Muscle of leg (tissue), 11 donors: ENCODE results near the gene CERS6. TPM values are rescaled to one million over a fixed set of nuclear protein-coding genes. Genes with fewer than 3 reads are reported as not detected.
"Not testable (repeated sequence)": the region's sequence is repeated elsewhere in the genome, so short reads cannot be mapped to it uniquely, and the experiment has no call there.

Experiments
- DNase-seq: peaks from one replicate; pipeline ENCODE4 v3.0.0; 2013
- H3K27ac ChIP-seq: one replicate; pipeline ENCODE4 v1.5.1; 2013; ENCODE audit warnings: mild to moderate bottlenecking, low read length, control low read depth
- H3K27me3 ChIP-seq: one replicate; pipeline ENCODE4 v1.6.1; 2013; ENCODE audit warnings: low read length; ENCODE audit not compliant: control insufficient read depth, insufficient read depth
- H3K36me3 ChIP-seq: one replicate; pipeline ENCODE4 v1.6.1; 2013; ENCODE audit warnings: low read length; ENCODE audit not compliant: control insufficient read depth, insufficient read depth
- H3K4me1 ChIP-seq: one replicate; pipeline ENCODE4 v1.6.1; 2013; ENCODE audit warnings: low read length; ENCODE audit not compliant: control insufficient read depth, insufficient read depth
- H3K4me3 ChIP-seq: one replicate; pipeline ENCODE4 v1.5.1; 2013; ENCODE audit warnings: low read length, control low read depth
- H3K9me3 ChIP-seq: replicated peaks from 2 replicates; pipeline ENCODE4 v1.6.1; 2013; ENCODE audit warnings: low read depth, low read length; ENCODE audit not compliant: control insufficient read depth
- WGBS: methylation state at CpG from one replicate; pipeline ENCODE4 v1.1.5; 2013; ENCODE audit warnings: missing lambda C conversion rate; ENCODE audit not compliant: insufficient coverage; 5-methylcytosine and 5-hydroxymethylcytosine counted together
- polyA plus RNA-seq, 8 donors: library from polyadenylated mRNA; unstranded; fragments of 120-200 nt; gene quantifications; one replicate each; pipeline versions ENCODE4 v1.2.1 to v1.2.3, GENCODE V29; 2013; ENCODE audit warnings: inconsistent platforms in 1 of 8, low replicate concordance in 1 of 8; ENCODE audit not compliant: insufficient read length in 8 of 8, insufficient read depth in 1 of 8
- total RNA-seq: library from RNA; stranded (reverse); fragments of 120-200 nt; gene quantifications from one replicate; pipeline ENCODE4 v1.2.4, GENCODE V29; 2013

The CERS6 gene
- total and polyA plus RNA-seq, 9 donors = 21.2 to 54.4 (median 39.0) TPM

GRCh38 chr2:168494190-168494711 lies 38.2 kb downstream of the CERS6 start:
- Histone ChIP-seq H3K36me3 (peaks cover 7% of the 10 kb centered on the region), H3K27ac (no peak overlapping the region), H3K4me1 (peaks cover 2% of the 10 kb centered on the region), H3K9me3 (no peaks in the 10 kb centered on the region), H3K27me3 (no peaks in the 10 kb centered on the region), H3K4me3 (no peak overlapping the region)
- WGBS = 85% methylated on average over 3 of the region's 7 CpGs
- DNase-seq = no peak

GRCh38 chr2:168495524-168495923 lies 39.5 kb downstream of the CERS6 start:
- H3K4me3 ChIP-seq = no peak overlapping the region
- DNase-seq = no peak
- no peaks in the 10 kb centered on the region for H3K27me3 ChIP-seq
- no peaks in the 10 kb centered on the region for H3K4me1 ChIP-seq
- no CpG with 5 or more reads among the region's 1 CpG for WGBS
- no peak overlapping the region for H3K27ac ChIP-seq
- no peaks in the 10 kb centered on the region for H3K9me3 ChIP-seq
- H3K36me3 ChIP-seq = peaks cover 7% of the 10 kb centered on the region

GRCh38 chr2:168496906-168497305 lies 40.8 kb downstream of the CERS6 start:
- H3K4me1 ChIP-seq = no peaks in the 10 kb centered on the region
- WGBS = 67% methylated on average over 1 of the region's 2 CpGs

GRCh38 chr2:168499500-168499899 lies 43.4 kb downstream of the CERS6 start:
- no peaks in the 10 kb centered on the region for H3K4me1 ChIP-seq
- no peak overlapping the region for H3K27ac ChIP-seq
- peaks cover 4% of the 10 kb centered on the region for H3K36me3 ChIP-seq
- H3K9me3 ChIP-seq = no peaks in the 10 kb centered on the region
- no peak overlapping the region for H3K4me3 ChIP-seq
- no peak for DNase-seq
- 100% methylated on average over 1 of the region's 4 CpGs for WGBS
- no peaks in the 10 kb centered on the region for H3K27me3 ChIP-seq

More at GRCh38 chr2:168496906-168497305, 40.8 kb downstream of the CERS6 start:
- Histone ChIP-seq H3K27me3 (no peaks in the 10 kb centered on the region), H3K27ac (no peak overlapping the region), H3K4me3 (no peak overlapping the region), H3K9me3 (no peaks in the 10 kb centered on the region), H3K36me3 (peaks cover 7% of the 10 kb centered on the region)
- DNase-seq = no peak

GRCh38 chr2:168500516-168500915 lies 44.4 kb downstream of the CERS6 start:
- Histone ChIP-seq H3K27ac (no peak overlapping the region), H3K36me3 (peaks cover 1% of the 10 kb centered on the region), H3K27me3 (no peaks in the 10 kb centered on the region), H3K4me1 (no peaks in the 10 kb centered on the region), H3K4me3 (no peak overlapping the region), H3K9me3 (no peaks in the 10 kb centered on the region)
- DNase-seq = no peak

GRCh38 chr2:168501466-168502065 lies 45.5 kb downstream of the CERS6 start:
- H3K27me3 ChIP-seq = no peaks in the 10 kb centered on the region
- no peaks in the 10 kb centered on the region for H3K36me3 ChIP-seq
- no peak overlapping the region for H3K27ac ChIP-seq
- no peaks in the 10 kb centered on the region for H3K4me1 ChIP-seq
- H3K9me3 ChIP-seq = no peaks in the 10 kb centered on the region
- peak; percentile 72 for DNase-seq
- no CpG with 5 or more reads among the region's 4 CpGs for whole genome bisulfite sequencing
- no peak overlapping the region for H3K4me3 ChIP-seq

- WGBS = no CpG with 5 or more reads among the region's 2 CpGs
- not testable (repeated sequence) for H3K9me3 ChIP-seq, H3K4me3 ChIP-seq, H3K36me3 ChIP-seq, H3K27ac ChIP-seq, H3K27me3 ChIP-seq, DNase-seq, H3K4me1 ChIP-seq
Observed at GRCh38 chr2:168502852-168503251, 46.8 kb downstream of the CERS6 start.

GRCh38 chr2:168503901-168504300 lies 47.8 kb downstream of the CERS6 start:
- Histone ChIP-seq H3K4me1 (no peaks in the 10 kb centered on the region), H3K27ac (no peak overlapping the region), H3K27me3 (no peaks in the 10 kb centered on the region), H3K36me3 (no peaks in the 10 kb centered on the region), H3K9me3 (no peaks in the 10 kb centered on the region), H3K4me3 (no peak overlapping the region)
- 85% methylated on average over 2 of the region's 3 CpGs for WGBS
- no peak for DNase-seq

GRCh38 chr2:168504323-168504722 lies 48.3 kb downstream of the CERS6 start:
- Histone ChIP-seq H3K27ac (no peak overlapping the region), H3K9me3 (no peaks in the 10 kb centered on the region), H3K4me1 (no peaks in the 10 kb centered on the region), H3K27me3 (no peaks in the 10 kb centered on the region), H3K4me3 (no peak overlapping the region), H3K36me3 (no peaks in the 10 kb centered on the region)
- 73% methylated on average over 2 of the region's 2 CpGs for WGBS
- DNase-seq = no peak

GRCh38 chr2:168510125-168510756 lies 54.2 kb downstream of the CERS6 start:
- 89% methylated on average over 3 of the region's 6 CpGs for WGBS
- no peaks in the 10 kb centered on the region for H3K36me3 ChIP-seq
- no peak overlapping the region for H3K27ac ChIP-seq
- no peaks in the 10 kb centered on the region for H3K9me3 ChIP-seq
- DNase-seq = no peak
- no peaks in the 10 kb centered on the region for H3K27me3 ChIP-seq
- no peaks in the 10 kb centered on the region for H3K4me1 ChIP-seq
- no peak overlapping the region for H3K4me3 ChIP-seq
